HEK293 (cell line): ENCODE data around the gene ARL3.

Source experiments
- BCL11A ChIP-seq: fragments of 450-650 bp; formaldehyde crosslinking; IDR thresholded peaks from 2 replicates; pipeline ENCODE4 v1.5.1; 2016; ENCODE audit warnings: low read depth, missing biosample characterization, missing genetic modification characterization
- RBAK ChIP-seq: fragments of 450-650 bp; formaldehyde crosslinking; IDR thresholded peaks from 2 replicates; pipeline ENCODE4 v1.5.1; 2016; ENCODE audit warnings: missing biosample characterization, missing genetic modification characterization
- WT1 ChIP-seq: fragments of 450-650 bp; formaldehyde crosslinking; IDR thresholded peaks from 2 replicates; pipeline ENCODE4 v1.5.1; 2016; ENCODE audit warnings: missing biosample characterization, missing genetic modification characterization
- ZBTB1 ChIP-seq: fragments of 450-650 bp; formaldehyde crosslinking; IDR thresholded peaks from 2 replicates; pipeline ENCODE4 v1.5.1; 2016; ENCODE audit warnings: missing biosample characterization, missing genetic modification characterization
- ZBTB26 ChIP-seq: fragments of 450-650 bp; formaldehyde crosslinking; optimal IDR thresholded peaks from 2 replicates; pipeline ENCODE3; 2016; ENCODE audit warnings: missing biosample characterization, mild to moderate bottlenecking, missing genetic modification characterization
- ZNF121 ChIP-seq: fragments of 450-650 bp; formaldehyde crosslinking; IDR thresholded peaks from 2 replicates; pipeline ENCODE4 v1.5.1; 2016; ENCODE audit warnings: missing biosample characterization, missing genetic modification characterization
- ZNF302 ChIP-seq: fragments of 450-650 bp; formaldehyde crosslinking; IDR thresholded peaks from 2 replicates; pipeline ENCODE4 v1.5.1; 2016; ENCODE audit warnings: missing biosample characterization, missing genetic modification characterization, low read depth
- ZNF704 ChIP-seq: fragments of 450-650 bp; formaldehyde crosslinking; IDR thresholded peaks from 2 replicates; pipeline ENCODE4 v1.5.1; 2016; ENCODE audit warnings: missing biosample characterization, missing genetic modification characterization

- no peak for TF ChIP-seq ZBTB26 (tag by site-specific recombination)
- no peak for TF ChIP-seq ZNF121 (tag by site-specific recombination)
- TF ChIP-seq ZNF704, result no peak
- TF ChIP-seq BCL11A (tag by site-specific recombination), result no peak
- no peak for TF ChIP-seq ZNF302 (tag by site-specific recombination)
- TF ChIP-seq ZBTB1 (tag by site-specific recombination), result no peak
- TF ChIP-seq RBAK (tag by site-specific recombination), result no peak
- TF ChIP-seq WT1 (tag by site-specific recombination), result no peak
Measured at GRCh38 chr10:102740229-102740628, 26.0 kb upstream of the ARL3 start.
